HepG2 (cell line): ENCODE results near the gene RNU7-1. TPM values are rescaled to one million over a fixed set of nuclear protein-coding genes. Genes with fewer than 3 reads are reported as not detected.

Source experiments
- CREM ChIP-seq, 2 experiments: sonication (generic) in 1 of 2; formaldehyde crosslinking in 1 of 2; IDR thresholded peaks; 2 replicates each; pipeline versions ENCODE4 v1.4.0 to v1.6.1; 2016 to 2020; ENCODE audit warnings: antibody characterized with exemption in 1 of 2, mild to moderate bottlenecking in 1 of 2, missing genetic modification reagents in 1 of 2
- ETV6 ChIP-seq: sonication (generic); formaldehyde crosslinking; conservative IDR thresholded peaks from 2 replicates; pipeline ENCODE4 v1.4.0; 2020; ENCODE audit warnings: missing genetic modification reagents
- JDP2 ChIP-seq: sonication (generic); formaldehyde crosslinking; IDR thresholded peaks from 2 replicates; pipeline ENCODE4 v1.8.1; 2022; ENCODE audit warnings: missing genetic modification reagents, borderline replicate concordance
- LCORL ChIP-seq, 2 experiments: fragments of 450-650 bp in 1 of 2; sonication (generic) in 1 of 2; formaldehyde crosslinking in 1 of 2; IDR thresholded peaks; 2 replicates each; pipeline versions ENCODE4 v1.5.0 to v1.6.1; 2017 to 2020; ENCODE audit warnings: antibody characterized with exemption in 1 of 2, missing genetic modification reagents in 1 of 2
- MAZ ChIP-seq, 2 experiments: sonication (generic) in 1 of 2; formaldehyde crosslinking in 1 of 2; IDR thresholded peaks; 2 replicates each; pipeline versions ENCODE4 v1.5.0 to v1.6.1; 2012 to 2020; ENCODE audit warnings: low read depth in 2 of 2, mild to moderate bottlenecking in 2 of 2, borderline replicate concordance in 1 of 2, improper control_type of control experiment in 1 of 2, low read length in 1 of 2, missing genetic modification reagents in 1 of 2, moderate library complexity in 1 of 2
- MIXL1 ChIP-seq: IDR thresholded peaks from 2 replicates; pipeline ENCODE4 v1.6.1; 2016
- NFKB2 ChIP-seq: sonication (generic); formaldehyde crosslinking; IDR thresholded peaks from 2 replicates; pipeline ENCODE4 v1.4.0; 2020; ENCODE audit warnings: missing genetic modification reagents, borderline replicate concordance
- PCBP1 ChIP-seq: fragments of 200-400 bp; formaldehyde crosslinking; IDR thresholded peaks from 2 replicates; pipeline ENCODE4 v1.6.1; 2017; ENCODE audit warnings: mild to moderate bottlenecking, low read depth, low read length, borderline replicate concordance
- SAP130 ChIP-seq: IDR thresholded peaks from 2 replicates; pipeline ENCODE4 v1.6.1; 2016; ENCODE audit warnings: low read depth
- STAG1 ChIP-seq: sonication (generic); formaldehyde crosslinking; IDR thresholded peaks from 2 replicates; pipeline ENCODE4 v1.4.0; 2020; ENCODE audit warnings: missing genetic modification reagents
- TBX2 ChIP-seq: sonication (generic); formaldehyde crosslinking; IDR thresholded peaks from 2 replicates; pipeline ENCODE4 v1.5.0; 2020; ENCODE audit warnings: missing genetic modification reagents, mild to moderate bottlenecking, borderline replicate concordance
- TBX3 ChIP-seq: fragments of 450-650 bp; IDR thresholded peaks from 2 replicates; pipeline ENCODE4 v1.6.1; 2017; ENCODE audit warnings: antibody characterized with exemption, mild to moderate bottlenecking, inconsistent platforms, borderline replicate concordance
- TEAD3 ChIP-seq: optimal IDR thresholded peaks from 2 replicates; pipeline ENCODE3; 2016; ENCODE audit warnings: borderline replicate concordance
- ZFP90 ChIP-seq: sonication (generic); formaldehyde crosslinking; IDR thresholded peaks from 2 replicates; pipeline ENCODE4 v1.8.0; 2022; ENCODE audit warnings: missing genetic modification reagents, mild to moderate bottlenecking, inconsistent platforms, borderline replicate concordance
- ZNF263 ChIP-seq: sonication (generic); formaldehyde crosslinking; IDR thresholded peaks from 2 replicates; pipeline ENCODE4 v1.4.0; 2020; ENCODE audit warnings: missing genetic modification reagents
- ZNF350 ChIP-seq: sonication (generic); formaldehyde crosslinking; IDR thresholded peaks from 2 replicates; pipeline ENCODE4 v1.4.0; 2020; ENCODE audit warnings: mild to moderate bottlenecking, low read depth, missing genetic modification reagents, borderline replicate concordance
- ZNF367 ChIP-seq: sonication (generic); formaldehyde crosslinking; IDR thresholded peaks from 2 replicates; pipeline ENCODE4 v1.4.0; 2020; ENCODE audit warnings: missing genetic modification reagents, borderline replicate concordance
- ZNF549 ChIP-seq: sonication (generic); formaldehyde crosslinking; IDR thresholded peaks from 2 replicates; pipeline ENCODE4 v1.5.0; 2020; ENCODE audit warnings: missing genetic modification reagents
- ZNF557 ChIP-seq: sonication (generic); formaldehyde crosslinking; IDR thresholded peaks from 2 replicates; pipeline ENCODE4 v1.4.0; 2020; ENCODE audit warnings: missing genetic modification reagents
- ZNF616 ChIP-seq: sonication (generic); formaldehyde crosslinking; IDR thresholded peaks from 2 replicates; pipeline ENCODE4 v1.5.0; 2020; ENCODE audit warnings: low read depth, mild to moderate bottlenecking, missing genetic modification reagents
- polyA plus RNA-seq, 8 experiments: library from polyadenylated mRNA; depleted of rRNA in 3 of 8; stranded (reverse) in 7 of 8; unstranded in 1 of 8; fragments of >200 nt; fragmentation: Illumina TruSeq in 4 of 8; extraction: Trizol in 4 of 8; gene quantifications; 2 replicates each; pipeline versions ENCODE4 v1.2.1 to v1.2.3, GENCODE V29; 2011 to 2016; ENCODE audit warnings: low read depth in 4 of 8, missing spikeins in 1 of 8, mixed read lengths in 1 of 8; ENCODE audit not compliant: insufficient read depth in 1 of 8
- total RNA-seq, 5 experiments: library from RNA; depleted of rRNA; stranded (reverse); fragments of >200 nt; fragmentation: Illumina TruSeq; extraction: Trizol; gene quantifications; 2 replicates each; pipeline ENCODE4 v1.2.3, GENCODE V29; 2016; ENCODE audit warnings: low read depth in 1 of 5
- TF ChIP-seq, protein P1 (sequence below): sonication (generic); formaldehyde crosslinking; IDR thresholded peaks from 2 replicates; pipeline ENCODE4 v1.8.0; 2022; ENCODE audit warnings: mild to moderate bottlenecking, missing genetic modification reagents; ENCODE audit not compliant: insufficient replicate concordance
- TF ChIP-seq, protein P2 (sequence below): sonication (generic); formaldehyde crosslinking; IDR thresholded peaks from 2 replicates; pipeline ENCODE4 v1.5.1; 2020; ENCODE audit warnings: mild to moderate bottlenecking, missing genetic modification reagents
- TF ChIP-seq, protein P3 (sequence below): sonication (generic); formaldehyde crosslinking; IDR thresholded peaks from 2 replicates; pipeline ENCODE4 v1.5.1; 2020; ENCODE audit warnings: mild to moderate bottlenecking, moderate library complexity, missing genetic modification reagents

RNU7-1 gene
- total and polyA plus RNA-seq, 2 of the 13 experiments (the other 11 are each of a cell fraction or from before 2014, with no cell fraction given): not detected

DNA sequence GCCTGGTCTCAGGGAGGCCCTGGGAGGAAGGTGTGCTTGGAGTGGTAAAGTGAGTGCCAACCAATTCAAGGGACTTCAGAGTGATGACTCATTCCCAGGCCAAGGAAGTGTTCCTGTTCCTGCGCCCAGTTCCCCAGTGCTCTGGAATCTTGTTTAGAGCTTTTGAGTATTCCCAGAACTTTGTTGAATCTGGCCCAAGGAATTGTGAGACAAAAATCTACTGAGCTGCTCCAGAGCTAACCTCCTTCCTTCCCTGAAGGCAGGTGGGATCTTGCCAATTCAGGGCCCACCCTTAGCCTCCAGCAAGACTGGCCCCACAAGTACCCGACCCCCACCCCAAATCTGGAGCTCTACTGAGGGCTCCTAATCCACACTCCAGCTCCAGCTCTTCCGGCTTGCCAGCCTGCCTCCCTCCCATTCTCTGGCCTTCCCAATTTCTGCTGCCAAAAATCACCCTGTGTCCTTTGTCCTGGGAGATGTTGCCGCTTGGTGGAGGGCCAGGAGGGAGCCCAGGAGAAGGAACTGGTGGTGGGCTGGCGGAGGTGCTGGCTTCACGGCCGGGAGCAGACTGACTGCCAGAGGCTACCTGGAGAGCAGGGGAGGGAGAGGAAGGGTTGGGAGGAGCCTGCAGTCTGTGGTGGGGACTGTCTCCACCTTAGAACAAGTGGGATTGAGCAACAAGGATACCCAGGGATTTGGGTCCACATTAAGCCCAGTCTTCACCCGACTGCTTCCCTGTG, 17.9 kb upstream of the RNU7-1 start (continued):
- TF ChIP-seq ZFP90 (CRISPR knock-in tag): no peak
- TF ChIP-seq, protein P1, sequence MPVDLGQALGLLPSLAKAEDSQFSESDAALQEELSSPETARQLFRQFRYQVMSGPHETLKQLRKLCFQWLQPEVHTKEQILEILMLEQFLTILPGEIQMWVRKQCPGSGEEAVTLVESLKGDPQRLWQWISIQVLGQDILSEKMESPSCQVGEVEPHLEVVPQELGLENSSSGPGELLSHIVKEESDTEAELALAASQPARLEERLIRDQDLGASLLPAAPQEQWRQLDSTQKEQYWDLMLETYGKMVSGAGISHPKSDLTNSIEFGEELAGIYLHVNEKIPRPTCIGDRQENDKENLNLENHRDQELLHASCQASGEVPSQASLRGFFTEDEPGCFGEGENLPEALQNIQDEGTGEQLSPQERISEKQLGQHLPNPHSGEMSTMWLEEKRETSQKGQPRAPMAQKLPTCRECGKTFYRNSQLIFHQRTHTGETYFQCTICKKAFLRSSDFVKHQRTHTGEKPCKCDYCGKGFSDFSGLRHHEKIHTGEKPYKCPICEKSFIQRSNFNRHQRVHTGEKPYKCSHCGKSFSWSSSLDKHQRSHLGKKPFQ (CRISPR knock-in tag): no peak
- no peak for TF ChIP-seq MAZ (IDR thresholded peaks at IDR 0.05; ENCODE audit: borderline replicate concordance, low read depth, low read length)
- TF ChIP-seq MAZ (CRISPR knock-in tag; IDR thresholded peaks at IDR 0.05; ENCODE audit: low read depth): 0 out of 2 replicates have a peak, but pooled peaks have one; percentile 37
- TF ChIP-seq JDP2 (CRISPR knock-in tag): no peak
- no peak for TF ChIP-seq ETV6 (CRISPR knock-in tag)
- TF ChIP-seq, protein P2, sequence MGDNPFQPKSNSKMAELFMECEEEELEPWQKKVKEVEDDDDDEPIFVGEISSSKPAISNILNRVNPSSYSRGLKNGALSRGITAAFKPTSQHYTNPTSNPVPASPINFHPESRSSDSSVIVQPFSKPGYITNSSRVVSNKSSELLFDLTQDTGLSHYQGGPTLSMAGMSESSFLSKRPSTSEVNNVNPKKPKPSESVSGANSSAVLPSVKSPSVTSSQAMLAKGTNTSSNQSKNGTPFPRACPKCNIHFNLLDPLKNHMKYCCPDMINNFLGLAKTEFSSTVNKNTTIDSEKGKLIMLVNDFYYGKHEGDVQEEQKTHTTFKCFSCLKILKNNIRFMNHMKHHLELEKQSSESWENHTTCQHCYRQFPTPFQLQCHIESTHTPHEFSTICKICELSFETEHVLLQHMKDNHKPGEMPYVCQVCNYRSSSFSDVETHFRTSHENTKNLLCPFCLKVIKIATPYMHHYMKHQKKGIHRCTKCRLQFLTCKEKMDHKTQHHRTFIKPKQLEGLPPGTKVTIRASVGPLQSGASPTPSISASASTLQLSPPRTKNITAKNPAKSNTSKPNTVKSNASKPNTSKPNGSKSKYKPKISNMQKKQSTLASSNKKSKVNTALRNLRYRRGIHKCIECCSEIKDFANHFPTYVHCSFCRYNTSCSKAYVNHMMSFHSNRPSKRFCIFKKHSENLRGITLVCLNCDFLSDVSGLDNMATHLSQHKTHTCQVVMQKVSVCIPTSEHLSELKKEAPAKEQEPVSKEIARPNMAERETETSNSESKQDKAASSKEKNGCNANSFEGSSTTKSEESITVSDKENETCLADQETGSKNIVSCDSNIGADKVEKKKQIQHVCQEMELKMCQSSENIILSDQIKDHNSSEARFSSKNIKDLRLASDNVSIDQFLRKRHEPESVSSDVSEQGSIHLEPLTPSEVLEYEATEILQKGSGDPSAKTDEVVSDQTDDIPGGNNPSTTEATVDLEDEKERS: no peak
- no peak for TF ChIP-seq ZNF367 (CRISPR knock-in tag)
- TF ChIP-seq ZNF549: no peak
- TF ChIP-seq CREM (IDR thresholded peaks at IDR 0.05): no peak
- no peak for TF ChIP-seq CREM (CRISPR knock-in tag; IDR thresholded peaks at IDR 0.05)
- peak; percentile 15 for TF ChIP-seq TEAD3
- TF ChIP-seq MIXL1 (CRISPR knock-in tag): no peak
- 0 out of 2 replicates have a peak, but pooled peaks have one; percentile 32 for TF ChIP-seq TBX2 (CRISPR knock-in tag)
- no peak for TF ChIP-seq ZNF557
- no peak for TF ChIP-seq ZNF616
- TF ChIP-seq TBX3: no peak
- TF ChIP-seq NFKB2 (CRISPR knock-in tag): peak; percentile 38; the same call in 1 of the 2 replicates
- 0 out of 2 replicates have a peak, but pooled peaks have one; percentile 42 for TF ChIP-seq PCBP1
- TF ChIP-seq ZNF263: peak; percentile 53
- peak; percentile 18; the same call in 1 of the 2 replicates for TF ChIP-seq ZNF350
- TF ChIP-seq LCORL (IDR thresholded peaks at IDR 0.05): 0 out of 2 replicates have a peak, but pooled peaks have one; percentile 42
- no peak for TF ChIP-seq LCORL (CRISPR knock-in tag; IDR thresholded peaks at IDR 0.05)
- TF ChIP-seq STAG1 (CRISPR knock-in tag): no peak
- TF ChIP-seq, protein P3, sequence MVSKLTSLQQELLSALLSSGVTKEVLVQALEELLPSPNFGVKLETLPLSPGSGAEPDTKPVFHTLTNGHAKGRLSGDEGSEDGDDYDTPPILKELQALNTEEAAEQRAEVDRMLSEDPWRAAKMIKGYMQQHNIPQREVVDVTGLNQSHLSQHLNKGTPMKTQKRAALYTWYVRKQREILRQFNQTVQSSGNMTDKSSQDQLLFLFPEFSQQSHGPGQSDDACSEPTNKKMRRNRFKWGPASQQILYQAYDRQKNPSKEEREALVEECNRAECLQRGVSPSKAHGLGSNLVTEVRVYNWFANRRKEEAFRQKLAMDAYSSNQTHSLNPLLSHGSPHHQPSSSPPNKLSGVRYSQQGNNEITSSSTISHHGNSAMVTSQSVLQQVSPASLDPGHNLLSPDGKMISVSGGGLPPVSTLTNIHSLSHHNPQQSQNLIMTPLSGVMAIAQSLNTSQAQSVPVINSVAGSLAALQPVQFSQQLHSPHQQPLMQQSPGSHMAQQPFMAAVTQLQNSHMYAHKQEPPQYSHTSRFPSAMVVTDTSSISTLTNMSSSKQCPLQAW (CRISPR knock-in tag): peak; percentile 53; the same call in 1 of the 2 replicates
- no peak; the same call in 1 of the 2 replicates for TF ChIP-seq SAP130 (CRISPR knock-in tag)
